Measurements from ENCODE around the gene MKLN1. TPM values are rescaled to one million over a fixed set of nuclear protein-coding genes. Genes with fewer than 3 reads are reported as not detected.

MKLN1 gene
- total RNA-seq, 1 experiment from 2014 or later: 34.3 TPM

- H2AK5ac ChIP-seq (ENCODE audit: insufficient read length, low read length): no peak overlapping the region
- no peak overlapping the region for H3K9ac ChIP-seq (ENCODE audit: extremely low read depth, insufficient read length, low read length)
- H2BK5ac ChIP-seq (ENCODE audit: insufficient read length, low read length): no peak overlapping the region
- H2BK120ac ChIP-seq (ENCODE audit: low read depth, low read length, poor library complexity, severe bottlenecking): no peak overlapping the region
- no peak overlapping the region for H3K18ac ChIP-seq (ENCODE audit: insufficient read length, low read depth, low read length)
- H2BK12ac ChIP-seq (ENCODE audit: insufficient read length, low read depth, low read length): no peak overlapping the region
- H3K4me1 ChIP-seq (ENCODE audit: insufficient read depth, low read length): no peaks in the 10 kb centered on the region; the same call in 1 of the 2 replicates
- H3T11ph ChIP-seq (ENCODE audit: low read length): no peak overlapping the region
- no peak for TF ChIP-seq CTCF (conservative IDR thresholded peaks at IDR 0.05)
- no peak overlapping the region for H4K91ac ChIP-seq (ENCODE audit: insufficient read length, low read depth, low read length)
- H3K23ac ChIP-seq (ENCODE audit: insufficient read length, low read depth, low read length): no peak overlapping the region
- no peak overlapping the region for H3K27ac Mint-ChIP-seq
- H2AFZ ChIP-seq (ENCODE audit: low read length): no peak overlapping the region
- no peak overlapping the region for H3K4me3 Mint-ChIP-seq
- H4K20me1 ChIP-seq (ENCODE audit: control insufficient read depth, insufficient read depth, insufficient read length): no peaks in the 10 kb centered on the region
- no peak overlapping the region for H3K14ac ChIP-seq (ENCODE audit: insufficient read depth, low read length)
- no CpG with 5 or more reads among the region's 4 CpGs for WGBS (ENCODE audit: extremely low coverage, insufficient read length, low lambda C conversion rate)
- no peak for DNase-seq
- H4K8ac ChIP-seq (replicated peaks; ENCODE audit: insufficient read length, low read depth, low read length): no peak overlapping the region
- peaks cover 10 to 16% (median 13%) of the 10 kb centered on the region in 3 experiments for H3K36me3 Mint-ChIP-seq (ENCODE audit: insufficient read depth in 1 of 3, low read depth in 3 of 3)
- peaks cover 17 to 18% of the 10 kb centered on the region in 2 experiments for H3K9me3 Mint-ChIP-seq
- no peaks in the 10 kb centered on the region for H3K23me2 ChIP-seq (ENCODE audit: insufficient read length, low read depth, low read length, poor library complexity, severe bottlenecking)
- peaks cover 26 to 30% of the 10 kb centered on the region in 2 experiments for H3K4me1 Mint-ChIP-seq
- H3K79me1 ChIP-seq (ENCODE audit: insufficient read depth, low read depth, low read length, poor library complexity, severe bottlenecking): no peaks in the 10 kb centered on the region
- H2BK20ac ChIP-seq (ENCODE audit: low read depth, low read length, poor library complexity, severe bottlenecking): no peak overlapping the region
- no peak overlapping the region for H4K5ac ChIP-seq (ENCODE audit: insufficient read length, low read depth, low read length)
- no peak overlapping the region for H3K4me2 ChIP-seq (ENCODE audit: insufficient read depth, insufficient read length, low read length)
- H3K79me2 ChIP-seq (ENCODE audit: insufficient read depth, low read length): no peaks in the 10 kb centered on the region
- no peak overlapping the region for H3K56ac ChIP-seq (ENCODE audit: insufficient read length, low read depth, low read length)
- no peak overlapping the region for H3K27ac ChIP-seq (ENCODE audit: insufficient read length, low read depth, low read length)
- H3K27me3 Mint-ChIP-seq (ENCODE audit: low read depth): no peaks in the 10 kb centered on the region
- H3K4ac ChIP-seq (ENCODE audit: low read depth, low read length): no peak overlapping the region
- no peaks in the 10 kb centered on the region for H3K27me3 ChIP-seq (ENCODE audit: insufficient read depth, low read length)
- H3K9me3 ChIP-seq (ENCODE audit: control insufficient read depth, low read depth, low read length): peaks cover 9% of the 10 kb centered on the region
- no peak overlapping the region for H2BK15ac ChIP-seq (ENCODE audit: low read depth, low read length)
Observed at GRCh38 chr7:131302446-131302845, 25.2 kb upstream of the MKLN1 start.
